Measurements from ENCODE around the gene ACTR8.

ACTR8 gene

DNA sequence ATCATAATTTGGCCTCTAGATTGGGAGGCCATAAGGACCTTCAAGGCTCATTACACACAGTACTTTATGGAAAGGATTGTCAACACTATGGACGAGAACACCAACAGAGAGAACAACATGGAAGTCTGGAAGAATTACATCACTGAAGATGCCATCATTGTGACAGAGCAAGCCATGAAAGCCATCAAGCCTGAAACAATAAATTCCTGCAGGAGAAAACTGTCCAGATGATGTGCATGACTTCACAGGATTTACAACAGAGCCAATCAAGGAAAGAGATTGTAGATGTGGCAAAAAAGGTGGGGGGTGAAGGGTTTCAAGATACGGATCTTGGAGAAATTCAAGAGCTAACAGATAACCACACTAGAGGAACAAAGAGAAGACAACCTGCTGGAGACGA lies 19.7 kb downstream of the ACTR8 start:
- no peak overlapping the region for H3K4me3 ChIP-seq (ENCODE audit: low read depth, low read length)
- TF ChIP-seq, protein P1, sequence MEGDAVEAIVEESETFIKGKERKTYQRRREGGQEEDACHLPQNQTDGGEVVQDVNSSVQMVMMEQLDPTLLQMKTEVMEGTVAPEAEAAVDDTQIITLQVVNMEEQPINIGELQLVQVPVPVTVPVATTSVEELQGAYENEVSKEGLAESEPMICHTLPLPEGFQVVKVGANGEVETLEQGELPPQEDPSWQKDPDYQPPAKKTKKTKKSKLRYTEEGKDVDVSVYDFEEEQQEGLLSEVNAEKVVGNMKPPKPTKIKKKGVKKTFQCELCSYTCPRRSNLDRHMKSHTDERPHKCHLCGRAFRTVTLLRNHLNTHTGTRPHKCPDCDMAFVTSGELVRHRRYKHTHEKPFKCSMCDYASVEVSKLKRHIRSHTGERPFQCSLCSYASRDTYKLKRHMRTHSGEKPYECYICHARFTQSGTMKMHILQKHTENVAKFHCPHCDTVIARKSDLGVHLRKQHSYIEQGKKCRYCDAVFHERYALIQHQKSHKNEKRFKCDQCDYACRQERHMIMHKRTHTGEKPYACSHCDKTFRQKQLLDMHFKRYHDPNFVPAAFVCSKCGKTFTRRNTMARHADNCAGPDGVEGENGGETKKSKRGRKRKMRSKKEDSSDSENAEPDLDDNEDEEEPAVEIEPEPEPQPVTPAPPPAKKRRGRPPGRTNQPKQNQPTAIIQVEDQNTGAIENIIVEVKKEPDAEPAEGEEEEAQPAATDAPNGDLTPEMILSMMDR (IDR thresholded peaks at IDR 0.05; ENCODE audit: low read depth, low read length), result no peak

- TF ChIP-seq, protein P1 (IDR thresholded peaks at IDR 0.05; ENCODE audit: low read depth, low read length), result no peak
- H3K4me3 ChIP-seq (ENCODE audit: low read depth, low read length), result no peak overlapping the region
Observed at GRCh38 chr3:53860196-53860595, 21.8 kb downstream of the ACTR8 start.

GRCh38 chr3:53859178-53859577 lies 22.8 kb downstream of the ACTR8 start:
- no peak overlapping the region for H3K4me3 ChIP-seq (ENCODE audit: low read depth, low read length)
- TF ChIP-seq, protein P1 (IDR thresholded peaks at IDR 0.05; ENCODE audit: low read depth, low read length), result no peak

DNA sequence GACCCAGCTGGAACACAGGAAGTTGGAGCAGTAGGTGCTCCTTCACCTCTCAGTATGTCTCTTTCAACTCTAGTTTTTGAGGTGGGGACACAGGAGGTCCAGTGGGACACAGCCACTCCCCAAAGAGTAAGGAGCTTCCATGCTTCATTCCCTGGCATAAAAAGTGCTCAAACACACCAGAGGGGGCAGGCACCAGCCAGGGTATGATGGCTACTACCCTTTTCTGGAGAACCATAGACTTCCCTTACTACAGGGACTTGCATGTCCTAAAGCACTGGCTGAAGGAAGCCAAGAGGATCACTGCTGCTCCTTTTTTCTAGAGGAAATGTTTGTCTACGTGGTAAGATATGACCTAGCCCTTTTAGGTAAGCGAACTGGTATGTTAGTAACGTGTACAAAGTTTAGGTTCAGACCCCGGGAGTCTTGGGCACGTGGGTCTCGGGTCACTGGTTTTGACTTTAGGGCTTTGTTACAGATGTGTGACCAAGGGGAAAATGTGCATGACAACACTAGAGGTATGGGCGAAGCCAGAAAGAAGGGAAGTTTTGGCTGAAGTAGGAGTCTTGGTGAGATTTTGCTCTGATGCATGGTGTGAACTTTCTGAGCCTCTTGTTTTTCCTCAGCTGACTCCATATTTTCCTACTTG lies 23.7 kb downstream of the ACTR8 start:
- TF ChIP-seq, protein P1 (IDR thresholded peaks at IDR 0.05; ENCODE audit: low read depth, low read length), result no peak
- no peak overlapping the region for H3K4me3 ChIP-seq (ENCODE audit: low read depth, low read length)

DNA sequence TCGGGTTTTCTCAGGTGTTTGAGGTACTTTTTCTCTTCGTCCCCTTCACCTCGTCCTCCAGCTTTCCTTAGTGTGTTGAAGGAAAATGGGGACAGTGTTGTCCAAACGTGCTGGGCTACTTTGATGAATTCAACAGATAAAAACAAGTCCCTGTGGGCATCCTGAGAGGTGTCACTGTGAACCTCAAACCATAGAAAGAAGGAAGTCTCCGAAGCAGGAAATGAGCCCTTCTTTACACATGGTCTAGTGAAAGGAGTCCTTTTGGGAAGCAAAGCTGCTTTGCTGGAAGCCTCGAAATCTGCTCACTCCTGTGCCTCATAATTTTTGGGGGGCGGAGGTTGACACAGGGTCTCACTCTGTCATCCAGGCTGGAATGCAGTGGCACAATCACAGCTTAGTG lies 25.0 kb downstream of the ACTR8 start:
- TF ChIP-seq, protein P1 (IDR thresholded peaks at IDR 0.05; ENCODE audit: low read depth, low read length), result no peak
- no peak overlapping the region for H3K4me3 ChIP-seq (ENCODE audit: low read depth, low read length)

DNA sequence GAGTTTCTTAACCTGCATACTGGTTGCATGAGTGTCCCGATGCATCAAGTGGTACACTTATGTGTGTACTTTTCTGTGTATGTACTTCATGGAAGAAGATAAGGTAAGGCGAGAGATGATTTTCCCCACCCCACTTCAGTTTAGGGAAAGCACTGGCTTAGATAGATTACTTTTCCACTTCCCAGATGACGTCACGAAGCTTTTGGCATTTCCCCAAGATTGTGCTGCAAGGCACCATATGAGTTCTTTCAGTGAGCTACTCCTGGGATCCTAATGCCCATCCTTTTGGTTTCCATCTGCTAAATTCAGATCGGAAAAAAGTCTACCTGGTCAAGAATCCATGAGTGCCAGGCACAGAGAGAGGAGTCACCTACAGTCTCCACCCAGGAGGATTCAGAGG lies 31.1 kb downstream of the ACTR8 start:
- TF ChIP-seq, protein P1 (IDR thresholded peaks at IDR 0.05; ENCODE audit: low read depth, low read length), result no peak
- H3K4me3 ChIP-seq (ENCODE audit: low read depth, low read length), result no peak overlapping the region

DNA sequence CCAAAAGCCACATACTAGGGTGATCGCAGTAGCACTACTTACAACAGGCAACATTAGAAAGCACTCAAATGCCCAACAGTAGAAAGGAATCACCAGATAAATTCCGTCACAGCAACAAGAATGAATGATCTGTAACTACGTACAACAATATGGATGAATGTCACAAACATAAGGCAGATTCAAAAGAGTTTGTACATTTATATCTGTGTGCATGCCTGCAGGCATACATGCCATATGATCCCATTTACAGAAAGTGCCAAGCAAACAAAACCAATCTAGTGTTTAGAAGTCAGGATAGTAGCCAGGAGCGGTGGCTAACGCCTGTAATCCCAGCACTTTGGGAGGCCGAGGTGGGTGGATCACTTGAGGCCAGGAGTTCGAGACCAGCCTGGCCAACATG lies 32.0 kb downstream of the ACTR8 start:
- no peak overlapping the region for H3K4me3 ChIP-seq (ENCODE audit: low read depth, low read length)
- TF ChIP-seq, protein P1 (IDR thresholded peaks at IDR 0.05; ENCODE audit: low read depth, low read length), result no peak
